GM12878 (cell line): ENCODE results near the gene JMJD6. TPM values are rescaled to one million over a fixed set of nuclear protein-coding genes. Genes with fewer than 3 reads are reported as not detected.

ENCODE experiments used
- ASH2L ChIP-seq: fragments of 300-600, 200-600 bp; sonication (generic); IDR thresholded peaks from 2 replicates; pipeline ENCODE4 v1.6.1; 2017; ENCODE audit warnings: low read depth, mild to moderate bottlenecking, borderline replicate concordance
- ATF7 ChIP-seq: fragments of 450-650 bp; IDR thresholded peaks from 2 replicates; pipeline ENCODE4 v1.6.1; 2016; ENCODE audit warnings: low read depth, mild to moderate bottlenecking
- CREB1 ChIP-seq: IDR thresholded peaks from 2 replicates; pipeline ENCODE4 v1.6.1; 2012; ENCODE audit warnings: low read depth, mild to moderate bottlenecking, inconsistent platforms
- EGR1 ChIP-seq, 2 experiments: IDR thresholded peaks; 1 replicate in 1 of 2; 2 replicates in 1 of 2; pipeline ENCODE4 v1.6.1; 2011 to 2012; ENCODE audit warnings: low read depth in 2 of 2, low read length in 2 of 2, borderline replicate concordance in 1 of 2, mild to moderate bottlenecking in 1 of 2, moderate library complexity in 1 of 2
- FOXK2 ChIP-seq: fragments of 450-650 bp; IDR thresholded peaks from 2 replicates; pipeline ENCODE4 v1.6.1; 2017; ENCODE audit warnings: mild to moderate bottlenecking, moderate library complexity
- FOXM1 ChIP-seq: IDR thresholded peaks from 2 replicates; pipeline ENCODE4 v1.6.1; 2012; ENCODE audit warnings: low read depth, mild to moderate bottlenecking, inconsistent platforms, low read length, moderate library complexity
- GABPA ChIP-seq: IDR thresholded peaks from 2 replicates; pipeline ENCODE4 v1.6.1; 2014; ENCODE audit warnings: antibody characterized with exemption, low read depth, mild to moderate bottlenecking, inconsistent platforms
- HDGF ChIP-seq: fragments of 450-650 bp; IDR thresholded peaks from 2 replicates; pipeline ENCODE4 v1.6.1; 2016; ENCODE audit warnings: antibody characterized with exemption
- IKZF2 ChIP-seq, 2 experiments: fragments of 450-650 bp; IDR thresholded peaks; 2 replicates each; pipeline ENCODE4 v1.6.1; 2017; ENCODE audit warnings: mild to moderate bottlenecking in 2 of 2, moderate library complexity in 2 of 2
- IRF4 ChIP-seq: IDR thresholded peaks from 2 replicates; pipeline ENCODE4 v1.6.1; 2011; ENCODE audit warnings: low read depth, low read length
- JUNB ChIP-seq: IDR thresholded peaks from 2 replicates; pipeline ENCODE4 v1.6.1; 2016; ENCODE audit warnings: antibody characterized with exemption, mild to moderate bottlenecking
- KLF5 ChIP-seq: fragments of 450-650 bp; IDR thresholded peaks from 2 replicates; pipeline ENCODE4 v1.6.1; 2014; ENCODE audit warnings: mild to moderate bottlenecking; ENCODE audit not compliant: partially characterized antibody
- MEF2B ChIP-seq: fragments of 450-650 bp; IDR thresholded peaks from 2 replicates; pipeline ENCODE4 v1.6.1; 2018; ENCODE audit warnings: mild to moderate bottlenecking, moderate library complexity; ENCODE audit not compliant: partially characterized antibody, poor library complexity, severe bottlenecking
- MTA2 ChIP-seq: fragments of 450-650 bp; IDR thresholded peaks from 2 replicates; pipeline ENCODE4 v1.6.1; 2016; ENCODE audit warnings: low read depth, mild to moderate bottlenecking, moderate library complexity
- NBN ChIP-seq: fragments of 450-650 bp; IDR thresholded peaks from 2 replicates; pipeline ENCODE4 v1.6.1; 2016
- SIN3A ChIP-seq: IDR thresholded peaks from 2 replicates; pipeline ENCODE4 v1.6.1; 2012; ENCODE audit warnings: low read depth, low read length, improper control_type of control experiment
- TCF3 ChIP-seq: IDR thresholded peaks from 2 replicates; pipeline ENCODE4 v1.6.1; 2012; ENCODE audit warnings: low read depth, mild to moderate bottlenecking, low read length, borderline replicate concordance; ENCODE audit not compliant: insufficient read depth
- ZSCAN29 ChIP-seq: fragments of 450-650 bp; IDR thresholded peaks from 2 replicates; pipeline ENCODE4 v1.6.1; 2017; ENCODE audit warnings: mild to moderate bottlenecking, moderate library complexity
- polyA plus RNA-seq, 11 experiments: library from polyadenylated mRNA; depleted of rRNA in 4 of 11; unstranded in 6 of 11; stranded (reverse) in 5 of 11; fragments of >200 nt; fragmentation: Nextera tagmentation in 4 of 11; fragmentation: Illumina TruSeq in 1 of 11; extraction: Ambion mirVana in 4 of 11; extraction: Trizol in 1 of 11; gene quantifications; 1 replicate in 1 of 11; 2 replicates in 10 of 11; pipeline versions ENCODE4 v1.2.1 to v1.2.3, GENCODE V29; 2011 to 2016; ENCODE audit warnings: inconsistent platforms in 2 of 11, missing spikeins in 2 of 11, low read depth in 1 of 11
- total RNA-seq, 4 experiments: library from RNA; depleted of rRNA in 3 of 4; stranded (reverse); fragments of >200 nt in 3 of 4; fragmentation: Illumina TruSeq in 1 of 4; extraction: Trizol in 1 of 4; gene quantifications; 2 replicates each; pipeline versions ENCODE4 v1.2.1 to v1.2.3, GENCODE V29; 2013 to 2021
- TF ChIP-seq, protein P1 (sequence below): fragments of 450-650 bp; formaldehyde crosslinking; IDR thresholded peaks from 2 replicates; pipeline ENCODE4 v1.4.0; 2022; ENCODE audit warnings: mild to moderate bottlenecking, moderate library complexity
- TF ChIP-seq, protein P2 (sequence below): fragments of 450-650 bp; IDR thresholded peaks from 2 replicates; pipeline ENCODE4 v1.6.1; 2017; ENCODE audit warnings: mild to moderate bottlenecking
- TF ChIP-seq, protein P3 (sequence below): IDR thresholded peaks from 2 replicates; pipeline ENCODE4 v1.6.1; 2012; ENCODE audit warnings: low read depth, low read length, improper control_type of control experiment
- TF ChIP-seq, protein P4 (sequence below), 3 experiments: IDR thresholded peaks in 2 of 3; conservative IDR thresholded peaks in 1 of 3; 2 replicates each; pipeline ENCODE4 v1.5.1; 2011; ENCODE audit warnings: low read depth in 3 of 3, low read length in 3 of 3, mild to moderate bottlenecking in 3 of 3, control low read depth in 2 of 3, moderate library complexity in 2 of 3, inconsistent platforms in 1 of 3, mixed read lengths in 1 of 3; ENCODE audit not compliant: control insufficient read depth in 2 of 3, insufficient read depth in 1 of 3; ENCODE audit errors: extremely low read depth in 1 of 3
- TF ChIP-seq, protein P5 (sequence below): IDR thresholded peaks from 2 replicates; pipeline ENCODE4 v1.6.1; 2011; ENCODE audit warnings: low read depth, low read length, improper control_type of control experiment, borderline replicate concordance

JMJD6 gene
- total and polyA plus RNA-seq, 10 of the 15 experiments (the other 5 are each of a cell fraction or from before 2014, with no cell fraction given) = 1.2 to 36.0 (median 22.2) TPM

DNA sequence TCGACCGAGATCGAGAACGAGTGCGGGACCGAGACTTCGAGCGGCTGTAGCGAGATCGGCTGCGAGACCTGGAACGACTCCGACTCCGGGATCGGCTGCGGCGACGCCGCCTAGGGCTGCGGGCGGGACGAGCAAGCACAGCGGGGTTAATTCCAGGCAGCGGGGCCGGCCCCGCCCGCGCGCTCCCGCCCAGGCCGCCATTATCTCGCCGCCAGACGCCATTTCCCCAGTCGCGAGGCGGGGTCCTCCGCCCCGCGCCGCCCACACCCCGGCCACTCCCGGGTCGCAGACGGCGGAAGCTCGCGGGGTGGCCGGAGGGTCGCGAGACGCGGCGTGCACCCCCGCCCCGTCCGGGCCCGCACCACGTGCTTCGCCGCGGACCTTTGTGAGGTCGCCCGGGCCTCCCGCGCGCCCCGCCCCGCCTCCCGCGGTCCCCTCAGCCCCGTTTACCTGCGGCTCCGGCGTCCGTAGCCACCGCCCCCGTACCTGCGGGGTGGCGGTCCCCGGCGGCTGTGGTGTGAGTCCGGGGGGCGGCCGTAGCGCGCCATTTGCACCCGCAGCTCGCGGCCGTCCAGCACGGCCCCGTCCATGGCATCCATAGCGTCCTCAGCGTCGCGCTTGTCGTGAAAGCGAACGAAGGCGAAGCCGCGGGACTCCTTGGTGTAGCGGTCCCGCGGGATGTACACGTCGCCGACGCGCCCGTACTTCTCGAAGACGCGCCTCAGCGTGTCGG, 10.1 kb upstream of the JMJD6 start (continued):
- TF ChIP-seq, protein P1, sequence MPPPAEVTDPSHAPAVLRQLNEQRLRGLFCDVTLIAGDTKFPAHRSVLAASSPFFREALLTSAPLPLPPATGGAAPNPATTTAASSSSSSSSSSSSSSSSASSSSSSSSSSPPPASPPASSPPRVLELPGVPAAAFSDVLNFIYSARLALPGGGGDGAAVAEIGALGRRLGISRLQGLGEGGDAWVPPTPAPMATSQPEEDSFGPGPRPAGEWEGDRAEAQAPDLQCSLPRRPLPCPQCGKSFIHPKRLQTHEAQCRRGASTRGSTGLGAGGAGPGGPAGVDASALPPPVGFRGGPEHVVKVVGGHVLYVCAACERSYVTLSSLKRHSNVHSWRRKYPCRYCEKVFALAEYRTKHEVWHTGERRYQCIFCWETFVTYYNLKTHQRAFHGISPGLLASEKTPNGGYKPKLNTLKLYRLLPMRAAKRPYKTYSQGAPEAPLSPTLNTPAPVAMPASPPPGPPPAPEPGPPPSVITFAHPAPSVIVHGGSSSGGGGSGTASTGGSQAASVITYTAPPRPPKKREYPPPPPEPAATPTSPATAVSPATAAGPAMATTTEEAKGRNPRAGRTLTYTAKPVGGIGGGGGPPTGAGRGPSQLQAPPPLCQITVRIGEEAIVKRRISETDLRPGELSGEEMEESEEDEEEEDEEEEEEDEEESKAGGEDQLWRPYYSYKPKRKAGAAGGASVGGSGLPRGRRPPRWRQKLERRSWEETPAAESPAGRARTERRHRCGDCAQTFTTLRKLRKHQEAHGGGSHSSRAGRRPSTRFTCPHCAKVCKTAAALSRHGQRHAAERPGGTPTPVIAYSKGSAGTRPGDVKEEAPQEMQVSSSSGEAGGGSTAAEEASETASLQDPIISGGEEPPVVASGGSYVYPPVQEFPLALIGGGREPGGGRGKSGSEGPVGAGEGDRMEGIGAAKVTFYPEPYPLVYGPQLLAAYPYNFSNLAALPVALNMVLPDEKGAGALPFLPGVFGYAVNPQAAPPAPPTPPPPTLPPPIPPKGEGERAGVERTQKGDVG (CRISPR knock-in tag) = no peak
- TF ChIP-seq FOXM1 (no peak), IRF4 (no peak), HDGF (no peak; the same call in 1 of the 2 replicates), MEF2B (peak; percentile 8), CREB1 (no peak), NBN (no peak), ATF7 (no peak), IKZF2 (IDR thresholded peaks at IDR 0.05) (no peak), MTA2 (no peak), SIN3A (peak; percentile 44; the same call in 1 of the 2 replicates), GABPA (no peak), TCF3 (0 out of 2 replicates have a peak, but pooled peaks have one; percentile 13), ASH2L (no peak; the same call in 1 of the 2 replicates), KLF5 (no peak), FOXK2 (no peak), ZSCAN29 (no peak; the same call in 1 of the 2 replicates), EGR1 (IDR thresholded peaks at IDR 0.05; ENCODE audit: borderline replicate concordance in 1 of 2, low read depth in 2 of 2, low read length in 2 of 2) (peak in 1 of 2 experiments; percentile 75; a peak in 2 of 3 replicates), JUNB (no peak)
- TF ChIP-seq, protein P2, sequence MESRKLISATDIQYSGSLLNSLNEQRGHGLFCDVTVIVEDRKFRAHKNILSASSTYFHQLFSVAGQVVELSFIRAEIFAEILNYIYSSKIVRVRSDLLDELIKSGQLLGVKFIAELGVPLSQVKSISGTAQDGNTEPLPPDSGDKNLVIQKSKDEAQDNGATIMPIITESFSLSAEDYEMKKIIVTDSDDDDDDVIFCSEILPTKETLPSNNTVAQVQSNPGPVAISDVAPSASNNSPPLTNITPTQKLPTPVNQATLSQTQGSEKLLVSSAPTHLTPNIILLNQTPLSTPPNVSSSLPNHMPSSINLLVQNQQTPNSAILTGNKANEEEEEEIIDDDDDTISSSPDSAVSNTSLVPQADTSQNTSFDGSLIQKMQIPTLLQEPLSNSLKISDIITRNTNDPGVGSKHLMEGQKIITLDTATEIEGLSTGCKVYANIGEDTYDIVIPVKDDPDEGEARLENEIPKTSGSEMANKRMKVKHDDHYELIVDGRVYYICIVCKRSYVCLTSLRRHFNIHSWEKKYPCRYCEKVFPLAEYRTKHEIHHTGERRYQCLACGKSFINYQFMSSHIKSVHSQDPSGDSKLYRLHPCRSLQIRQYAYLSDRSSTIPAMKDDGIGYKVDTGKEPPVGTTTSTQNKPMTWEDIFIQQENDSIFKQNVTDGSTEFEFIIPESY = no peak
- TF ChIP-seq, protein P3, sequence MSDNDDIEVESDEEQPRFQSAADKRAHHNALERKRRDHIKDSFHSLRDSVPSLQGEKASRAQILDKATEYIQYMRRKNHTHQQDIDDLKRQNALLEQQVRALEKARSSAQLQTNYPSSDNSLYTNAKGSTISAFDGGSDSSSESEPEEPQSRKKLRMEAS = no peak; the same call in 1 of the 2 replicates
- TF ChIP-seq, protein P4, sequence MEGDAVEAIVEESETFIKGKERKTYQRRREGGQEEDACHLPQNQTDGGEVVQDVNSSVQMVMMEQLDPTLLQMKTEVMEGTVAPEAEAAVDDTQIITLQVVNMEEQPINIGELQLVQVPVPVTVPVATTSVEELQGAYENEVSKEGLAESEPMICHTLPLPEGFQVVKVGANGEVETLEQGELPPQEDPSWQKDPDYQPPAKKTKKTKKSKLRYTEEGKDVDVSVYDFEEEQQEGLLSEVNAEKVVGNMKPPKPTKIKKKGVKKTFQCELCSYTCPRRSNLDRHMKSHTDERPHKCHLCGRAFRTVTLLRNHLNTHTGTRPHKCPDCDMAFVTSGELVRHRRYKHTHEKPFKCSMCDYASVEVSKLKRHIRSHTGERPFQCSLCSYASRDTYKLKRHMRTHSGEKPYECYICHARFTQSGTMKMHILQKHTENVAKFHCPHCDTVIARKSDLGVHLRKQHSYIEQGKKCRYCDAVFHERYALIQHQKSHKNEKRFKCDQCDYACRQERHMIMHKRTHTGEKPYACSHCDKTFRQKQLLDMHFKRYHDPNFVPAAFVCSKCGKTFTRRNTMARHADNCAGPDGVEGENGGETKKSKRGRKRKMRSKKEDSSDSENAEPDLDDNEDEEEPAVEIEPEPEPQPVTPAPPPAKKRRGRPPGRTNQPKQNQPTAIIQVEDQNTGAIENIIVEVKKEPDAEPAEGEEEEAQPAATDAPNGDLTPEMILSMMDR (IDR thresholded peaks at IDR 0.05 in 2 of 3, conservative IDR thresholded peaks at IDR 0.05 in 1 of 3; ENCODE audit: control insufficient read depth in 2 of 3, extremely low read depth in 1 of 3, insufficient read depth in 1 of 3, low read depth in 3 of 3, low read length in 3 of 3) = peak in 1 of 3 experiments; percentile 23; a peak in 1 of 6 replicates
- TF ChIP-seq, protein P5, sequence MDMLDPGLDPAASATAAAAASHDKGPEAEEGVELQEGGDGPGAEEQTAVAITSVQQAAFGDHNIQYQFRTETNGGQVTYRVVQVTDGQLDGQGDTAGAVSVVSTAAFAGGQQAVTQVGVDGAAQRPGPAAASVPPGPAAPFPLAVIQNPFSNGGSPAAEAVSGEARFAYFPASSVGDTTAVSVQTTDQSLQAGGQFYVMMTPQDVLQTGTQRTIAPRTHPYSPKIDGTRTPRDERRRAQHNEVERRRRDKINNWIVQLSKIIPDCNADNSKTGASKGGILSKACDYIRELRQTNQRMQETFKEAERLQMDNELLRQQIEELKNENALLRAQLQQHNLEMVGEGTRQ = no peak
